ENCODE data around the gene ITPR1. TPM values are rescaled to one million over a fixed set of nuclear protein-coding genes. Genes with fewer than 3 reads are reported as not detected.

ITPR1 gene
- polyA plus RNA-seq, 6 donors from 2014 or later: 54.8 to 110 (median 87.3) TPM

- Mint-ChIP-seq H3K27ac (no peak overlapping the region), H3K4me3 (no peak overlapping the region), H3K9me3 (peaks cover 0 to 22% (median 6%) of the 10 kb centered on the region in 7 donors), H3K36me3 (peaks cover 77 to 80% of the 10 kb centered on the region in 2 donors), H3K4me1 (peaks cover 0 to 8% (median 2%) of the 10 kb centered on the region in 3 donors), H3K27me3 (no peaks in the 10 kb centered on the region)
- ATAC-seq (ENCODE audit: low read depth in 2 of 2) (no peak), DNase-seq (no peak)
Observed at GRCh38 chr3:4797201-4797705, 304.1 kb downstream of the ITPR1 start.

DNA sequence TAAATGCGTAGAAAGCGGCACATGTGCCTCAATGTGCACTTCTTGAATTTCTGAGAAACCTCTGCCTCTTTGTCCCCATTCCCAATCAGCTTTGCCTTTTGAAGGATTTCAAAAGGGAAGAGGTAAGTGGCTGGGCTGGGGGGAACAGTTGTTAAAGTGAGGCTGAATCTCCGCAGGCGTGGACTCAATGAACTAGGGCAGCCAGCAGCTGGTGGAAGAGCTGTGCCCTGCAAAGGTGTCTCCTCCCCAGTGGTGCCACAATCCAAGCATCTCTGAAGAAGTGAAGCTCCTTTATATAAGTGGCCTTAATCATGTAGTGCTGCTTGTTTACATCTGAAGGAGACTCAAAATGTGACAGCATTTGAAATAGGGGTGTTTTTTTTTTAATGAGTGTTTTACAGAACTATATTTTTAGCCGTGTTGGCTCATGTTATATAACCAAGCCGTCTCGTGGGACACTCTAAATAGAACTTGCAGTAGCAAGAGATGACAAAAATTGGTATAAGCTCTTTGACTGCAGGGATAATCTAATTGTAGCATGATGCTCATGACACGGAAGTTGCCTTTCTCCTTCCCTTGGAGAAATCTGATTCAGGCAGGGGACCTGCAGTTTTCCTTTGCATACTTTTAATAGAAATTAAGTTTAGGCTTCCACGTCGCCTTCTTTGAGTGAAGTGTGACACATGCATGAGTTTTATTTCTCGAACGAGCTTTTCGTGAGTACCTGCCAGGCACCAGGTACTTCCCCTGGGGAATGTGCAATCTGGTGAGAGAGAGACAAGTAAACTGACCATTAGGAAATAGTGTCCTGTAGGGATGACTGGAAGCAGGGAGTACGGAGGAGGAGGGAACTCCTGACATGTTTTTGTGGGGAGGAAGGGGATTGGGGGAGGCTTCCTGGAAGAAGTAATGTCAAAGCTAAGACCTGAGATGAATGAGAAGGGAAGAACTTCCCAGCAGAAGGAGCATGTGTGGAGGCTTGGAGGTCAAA, 306.4 kb downstream of the ITPR1 start:
- H3K9me3 Mint-ChIP-seq: peaks cover 0 to 22% (median 6%) of the 10 kb centered on the region in 7 donors
- H3K4me3 Mint-ChIP-seq: no peak overlapping the region
- peaks cover 0 to 12% (median 8%) of the 10 kb centered on the region in 3 donors for H3K4me1 Mint-ChIP-seq
- DNase-seq (no peak), ATAC-seq (ENCODE audit: low read depth in 2 of 2) (no peak)
- no peaks in the 10 kb centered on the region for H3K27me3 Mint-ChIP-seq
- H3K36me3 Mint-ChIP-seq: peaks cover 81 to 82% of the 10 kb centered on the region in 2 donors
- H3K27ac Mint-ChIP-seq: peak overlapping the region in 5 of 6 donors; percentile 28 to 82 (median 29)

- ATAC-seq (ENCODE audit: low read depth in 2 of 2) (no peak), DNase-seq (no peak)
- peak overlapping the region in 3 of 6 donors; percentile 44 to 57 (median 50) for H3K27ac Mint-ChIP-seq
- peaks cover 0 to 22% (median 6%) of the 10 kb centered on the region in 7 donors for H3K9me3 Mint-ChIP-seq
- peaks cover 0 to 12% (median 8%) of the 10 kb centered on the region in 3 donors for H3K4me1 Mint-ChIP-seq
- peaks cover 79 to 83% of the 10 kb centered on the region in 2 donors for H3K36me3 Mint-ChIP-seq
- H3K27me3 Mint-ChIP-seq: no peaks in the 10 kb centered on the region
- H3K4me3 Mint-ChIP-seq: no peak overlapping the region
Observed at GRCh38 chr3:4800595-4800994, 307.4 kb downstream of the ITPR1 start.

- no peak for DNase-seq
- Mint-ChIP-seq H3K27me3 (no peaks in the 10 kb centered on the region), H3K27ac (peak overlapping the region in 2 of 6 donors; percentile 66 to 83), H3K4me3 (peak overlapping the region in 1 of 8 donors; percentile 1), H3K36me3 (peaks cover 80 to 82% of the 10 kb centered on the region in 2 donors), H3K9me3 (peaks cover 0 to 10% (median 2%) of the 10 kb centered on the region in 7 donors), H3K4me1 (peaks cover 0 to 12% (median 8%) of the 10 kb centered on the region in 3 donors)
- no peak for ATAC-seq (ENCODE audit: low read depth in 2 of 2)
Observed at GRCh38 chr3:4801892-4802291, 308.7 kb downstream of the ITPR1 start.

DNA sequence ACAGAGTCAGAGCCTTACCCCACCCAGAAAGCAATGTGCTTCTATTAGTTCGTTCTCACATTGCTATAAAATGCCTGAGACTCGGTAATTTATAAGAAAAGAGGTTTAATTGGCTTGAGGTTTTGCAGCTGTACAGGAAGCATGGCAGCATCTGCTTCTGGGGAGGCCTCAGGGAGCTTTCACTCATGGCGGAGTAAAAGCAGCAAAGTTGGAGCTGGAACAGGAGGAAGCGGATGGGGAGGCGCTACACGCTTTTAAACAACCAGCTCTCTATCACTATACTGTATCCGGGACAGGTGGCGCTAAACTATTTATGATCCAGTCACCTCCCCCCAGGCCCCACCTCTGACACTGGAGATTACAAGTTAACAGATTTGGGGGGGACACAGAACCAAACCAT, 309.8 kb downstream of the ITPR1 start:
- Mint-ChIP-seq H3K4me1 (peaks cover 0 to 14% (median 8%) of the 10 kb centered on the region in 3 donors), H3K36me3 (peaks cover 75 to 82% of the 10 kb centered on the region in 2 donors), H3K27ac (peak overlapping the region in 3 of 6 donors; percentile 56 to 83 (median 66)), H3K9me3 (no peaks in the 10 kb centered on the region), H3K27me3 (no peaks in the 10 kb centered on the region), H3K4me3 (no peak overlapping the region)
- DNase-seq: no peak
- ATAC-seq (ENCODE audit: low read depth in 2 of 2): no peak

GRCh38 chr3:4804161-4805058, 311.3 kb downstream of the ITPR1 start:
- DNase-seq: no peak
- H3K27me3 Mint-ChIP-seq: no peaks in the 10 kb centered on the region
- H3K27ac Mint-ChIP-seq: peak overlapping the region in 3 of 6 donors; percentile 61 to 80 (median 71)
- no peak for ATAC-seq (ENCODE audit: low read depth in 2 of 2)
- H3K4me3 Mint-ChIP-seq: peak overlapping the region in 1 of 8 donors; percentile 42
- H3K36me3 Mint-ChIP-seq: peaks cover 72 to 82% of the 10 kb centered on the region in 2 donors
- peaks cover 0 to 16% (median 8%) of the 10 kb centered on the region in 3 donors for H3K4me1 Mint-ChIP-seq
- H3K9me3 Mint-ChIP-seq: no peaks in the 10 kb centered on the region

GRCh38 chr3:4805662-4806061, 312.5 kb downstream of the ITPR1 start:
- H3K4me1 Mint-ChIP-seq: peaks cover 0 to 16% (median 7%) of the 10 kb centered on the region in 3 donors
- no peak for DNase-seq
- no peak overlapping the region for H3K4me3 Mint-ChIP-seq

GRCh38 chr3:4806535-4807108, 313.5 kb downstream of the ITPR1 start:
- no peaks in the 10 kb centered on the region for H3K27me3 Mint-ChIP-seq
- peaks cover 73 to 80% of the 10 kb centered on the region in 2 donors for H3K36me3 Mint-ChIP-seq
- no peaks in the 10 kb centered on the region for H3K9me3 Mint-ChIP-seq
- no peak overlapping the region for H3K4me3 Mint-ChIP-seq
- no peak for DNase-seq
- no peak for ATAC-seq (ENCODE audit: low read depth in 2 of 2)
- peak overlapping the region in 1 of 6 donors; percentile 66 for H3K27ac Mint-ChIP-seq
- peaks cover 0 to 16% (median 0%) of the 10 kb centered on the region in 3 donors for H3K4me1 Mint-ChIP-seq

More at GRCh38 chr3:4805662-4806061, 312.5 kb downstream of the ITPR1 start:
- Mint-ChIP-seq H3K27me3 (no peaks in the 10 kb centered on the region), H3K36me3 (peaks cover 70 to 80% of the 10 kb centered on the region in 2 donors), H3K9me3 (no peaks in the 10 kb centered on the region), H3K27ac (peak overlapping the region in 2 of 6 donors; percentile 43 to 66)
- ATAC-seq (ENCODE audit: low read depth in 2 of 2): no peak

DNA sequence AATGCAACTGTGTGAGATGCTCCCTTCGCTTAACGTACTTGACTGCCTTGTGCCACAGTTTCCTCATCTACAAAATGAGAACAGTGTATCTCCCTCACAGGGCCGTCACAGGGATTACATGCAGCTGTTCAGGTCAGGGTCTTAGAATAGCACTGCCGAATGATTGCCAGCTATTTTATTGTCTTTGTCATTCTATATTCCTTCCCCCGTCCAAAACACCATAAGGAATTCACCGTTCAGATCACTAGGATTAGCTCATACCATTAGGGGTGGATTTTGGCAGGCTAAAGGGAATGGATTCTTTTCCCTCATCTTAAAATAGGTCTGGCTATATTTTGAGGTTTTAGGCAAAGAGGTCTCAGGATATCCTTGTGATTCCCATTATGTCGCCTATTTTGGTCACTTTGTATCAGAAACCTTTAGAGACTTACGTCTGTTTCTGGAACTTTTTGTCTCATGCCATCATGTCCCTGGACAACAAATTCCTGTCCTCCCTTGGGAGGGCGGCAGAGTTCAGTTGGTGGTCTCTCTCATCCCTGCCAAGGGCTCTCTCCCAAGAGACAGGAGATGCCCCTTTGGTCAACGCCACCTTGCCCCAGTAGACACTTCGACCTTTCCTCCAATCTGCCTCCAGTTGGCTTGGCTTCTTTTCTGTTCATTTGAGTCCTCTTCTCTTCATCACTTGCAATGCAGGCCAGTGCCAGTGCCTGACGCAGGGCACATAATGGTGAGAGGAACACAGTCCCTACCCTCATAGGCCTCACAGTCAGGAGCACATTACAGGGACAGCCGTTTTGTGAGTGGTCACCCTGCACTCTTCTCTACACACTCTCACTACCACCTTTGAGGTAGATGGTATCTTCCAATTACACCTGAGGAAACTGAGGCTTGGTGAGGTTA, 314.5 kb downstream of the ITPR1 start:
- DNase-seq (no peak), ATAC-seq (ENCODE audit: low read depth in 2 of 2) (no peak)
- Mint-ChIP-seq H3K27me3 (no peaks in the 10 kb centered on the region), H3K9me3 (no peaks in the 10 kb centered on the region), H3K27ac (peak overlapping the region in 1 of 6 donors; percentile 63), H3K4me3 (no peak overlapping the region), H3K36me3 (peaks cover 75 to 80% of the 10 kb centered on the region in 2 donors), H3K4me1 (peaks cover 0 to 10% (median 0%) of the 10 kb centered on the region in 3 donors)

- Mint-ChIP-seq H3K27ac (peak overlapping the region in 1 of 6 donors; percentile 6), H3K4me1 (peaks cover 0 to 8% (median 0%) of the 10 kb centered on the region in 3 donors), H3K36me3 (peaks cover 75 to 80% of the 10 kb centered on the region in 2 donors), H3K9me3 (no peaks in the 10 kb centered on the region), H3K4me3 (peak overlapping the region in 1 of 8 donors; percentile 44), H3K27me3 (no peaks in the 10 kb centered on the region)
- ATAC-seq (ENCODE audit: low read depth in 2 of 2): no peak
- no peak for DNase-seq
Observed at GRCh38 chr3:4808637-4809036, 315.5 kb downstream of the ITPR1 start.

DNA sequence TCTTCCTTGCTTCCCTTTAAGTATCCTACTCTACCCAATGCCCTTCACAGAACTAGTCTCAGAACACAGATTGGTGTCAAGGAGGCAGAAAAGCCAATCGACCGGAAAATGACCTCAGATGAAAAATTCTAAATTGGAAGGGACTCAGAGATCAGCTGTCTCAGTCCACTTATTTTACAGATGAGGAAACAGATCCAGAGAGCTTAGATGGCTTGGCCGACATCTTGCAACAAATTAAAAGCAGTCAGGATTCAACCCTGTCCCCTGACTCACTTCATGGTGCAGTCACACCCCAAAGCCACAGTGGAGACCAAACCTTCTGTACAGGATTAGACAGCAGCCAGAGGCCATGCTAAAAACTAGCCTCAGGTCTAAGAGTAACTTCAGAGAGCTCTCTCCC, 316.8 kb downstream of the ITPR1 start:
- Mint-ChIP-seq H3K27me3 (no peaks in the 10 kb centered on the region), H3K4me3 (no peak overlapping the region), H3K27ac (peak overlapping the region in 3 of 6 donors; percentile 39 to 91 (median 81)), H3K36me3 (peaks cover 76 to 82% of the 10 kb centered on the region in 2 donors), H3K9me3 (no peaks in the 10 kb centered on the region), H3K4me1 (peaks cover 0 to 3% (median 0%) of the 10 kb centered on the region in 3 donors)
- ATAC-seq (ENCODE audit: low read depth in 2 of 2): no peak
- no peak for DNase-seq

DNA sequence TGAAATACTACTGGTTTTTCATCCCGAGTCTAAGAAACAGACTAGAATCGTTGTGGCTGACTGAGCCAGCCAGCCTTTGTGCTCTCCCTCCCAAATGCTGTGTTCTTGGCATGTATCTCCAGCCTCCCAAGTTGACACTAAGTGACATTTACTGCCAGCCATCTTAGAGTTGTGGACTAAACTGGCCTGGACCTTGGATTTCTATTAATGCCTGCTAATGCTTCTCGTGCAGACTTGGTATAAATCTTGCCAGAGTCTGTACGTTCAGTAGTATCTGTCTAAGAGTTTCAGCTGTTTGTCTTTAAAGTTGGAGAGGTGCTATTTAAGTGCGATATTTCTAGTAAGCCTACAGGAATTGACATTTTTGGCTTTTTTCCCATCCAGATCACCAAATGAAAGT, 319.4 kb downstream of the ITPR1 start:
- peak overlapping the region in 3 of 6 donors; percentile 26 to 76 (median 59) for H3K27ac Mint-ChIP-seq
- no peak overlapping the region for H3K4me3 Mint-ChIP-seq
- peaks cover 0 to 3% (median 0%) of the 10 kb centered on the region in 3 donors for H3K4me1 Mint-ChIP-seq
- DNase-seq: no peak
- no peaks in the 10 kb centered on the region for H3K27me3 Mint-ChIP-seq
- H3K36me3 Mint-ChIP-seq: peaks cover 84% of the 10 kb centered on the region in 2 donors
- no peak for ATAC-seq (ENCODE audit: low read depth in 2 of 2)
- no peaks in the 10 kb centered on the region for H3K9me3 Mint-ChIP-seq

Data from naive B cell (primary cell).